Prostate gland (tissue), 2 donors: ENCODE data around the gene TUBB6. TPM values are rescaled to one million over a fixed set of nuclear protein-coding genes. Genes with fewer than 3 reads are reported as not detected.

Experiments
- DNase-seq: peaks from one replicate; pipeline ENCODE4 v3.0.0-alpha.2; 2019; ENCODE audit warnings: low spot score
- H3K27ac ChIP-seq, 2 donors: fragments of 200-600 bp; sonication (generic); 2 replicates each; pipeline ENCODE4 v1.5.1; 2017 to 2019
- H3K27me3 ChIP-seq: fragments of 200-600 bp; sonication (generic); replicated peaks from 2 replicates; pipeline ENCODE4 v1.5.1; 2019; ENCODE audit not compliant: insufficient read depth
- H3K36me3 ChIP-seq, 2 donors: fragments of 200-600 bp; sonication (generic); 1 replicate in 1 of 2; 2 replicates in 1 of 2; pipeline versions ENCODE4 v1.5.1 to v1.8.1; 2017 to 2019
- H3K4me1 ChIP-seq: fragments of 200-600 bp; sonication (generic); replicated peaks from 2 replicates; pipeline ENCODE4 v1.5.1; 2019
- H3K4me3 ChIP-seq, 2 donors: fragments of 200-600 bp; sonication (generic); 2 replicates each; pipeline ENCODE4 v1.5.1; 2017 to 2019
- H3K9me3 ChIP-seq: fragments of 200-600 bp; sonication (generic); 2 replicates; pipeline ENCODE4 v1.5.1; 2017
- POLR2A ChIP-seq: fragments of 450-650 bp; IDR thresholded peaks from one replicate; pipeline ENCODE4 v1.6.1; 2016; ENCODE audit warnings: antibody characterized with exemption, mild to moderate bottlenecking
- POLR2AphosphoS5 ChIP-seq: sonication (generic); formaldehyde crosslinking; IDR thresholded peaks from one replicate; pipeline ENCODE4 v1.6.1; 2017; ENCODE audit warnings: antibody characterized with exemption
- WGBS: methylation state at CpG from one replicate; pipeline ENCODE4 v1.1.5; 2018; 5-methylcytosine and 5-hydroxymethylcytosine counted together
- intact Hi-C: fragments of 100-400 bp; cut with DNase I; formaldehyde crosslinking; loops from one replicate; pipeline ENCODE4 v1.14.2; 2022
- total RNA-seq, 2 donors: library from RNA; depleted of rRNA; stranded (reverse); fragments of >200 nt; gene quantifications; one replicate each; pipeline ENCODE4 v1.1.0, GENCODE V29; 2016
- TF ChIP-seq, protein P1 (sequence below), 4 experiments: fragments of 200-600 bp in 2 of 4; fragments of 450-650 bp in 2 of 4; sonication (generic) in 2 of 4; IDR thresholded peaks; 1 replicate in 3 of 4; 2 replicates in 1 of 4; pipeline ENCODE4 v1.5.1; 2016 to 2019; ENCODE audit warnings: antibody characterized with exemption in 4 of 4, mild to moderate bottlenecking in 2 of 4, moderate library complexity in 2 of 4

The TUBB6 gene
- total RNA-seq, 2 donors from 2014 or later: 51.9 to 133 TPM

DNA sequence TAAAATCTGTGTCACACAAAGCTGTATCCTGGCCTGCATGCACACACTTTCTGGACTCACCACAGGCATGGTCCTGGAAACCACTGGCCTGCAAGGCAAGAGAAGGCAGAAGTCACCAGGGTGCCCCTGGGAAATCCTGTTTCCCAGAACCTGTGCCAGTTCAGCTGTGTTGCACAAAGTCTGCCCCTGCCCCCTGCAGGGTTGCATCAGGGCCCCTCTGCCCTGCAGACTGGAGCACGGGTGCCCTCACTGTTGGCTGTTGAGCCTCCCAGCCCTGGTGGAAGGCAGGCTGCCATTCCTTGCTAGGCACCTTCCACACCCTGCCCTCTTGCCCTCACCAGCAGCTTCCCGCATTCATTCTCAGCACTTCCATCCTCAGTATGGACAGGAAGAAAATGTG lies 18.0 kb upstream of the TUBB6 start:
- Histone ChIP-seq H3K4me1 (no peaks in the 10 kb centered on the region), H3K9me3 (no peaks in the 10 kb centered on the region), H3K36me3 (no peaks in the 10 kb centered on the region), H3K4me3 (no peak overlapping the region), H3K27ac (no peak overlapping the region), H3K27me3 (no peaks in the 10 kb centered on the region)
- no peak for TF ChIP-seq POLR2AphosphoS5
- TF ChIP-seq, protein P1, sequence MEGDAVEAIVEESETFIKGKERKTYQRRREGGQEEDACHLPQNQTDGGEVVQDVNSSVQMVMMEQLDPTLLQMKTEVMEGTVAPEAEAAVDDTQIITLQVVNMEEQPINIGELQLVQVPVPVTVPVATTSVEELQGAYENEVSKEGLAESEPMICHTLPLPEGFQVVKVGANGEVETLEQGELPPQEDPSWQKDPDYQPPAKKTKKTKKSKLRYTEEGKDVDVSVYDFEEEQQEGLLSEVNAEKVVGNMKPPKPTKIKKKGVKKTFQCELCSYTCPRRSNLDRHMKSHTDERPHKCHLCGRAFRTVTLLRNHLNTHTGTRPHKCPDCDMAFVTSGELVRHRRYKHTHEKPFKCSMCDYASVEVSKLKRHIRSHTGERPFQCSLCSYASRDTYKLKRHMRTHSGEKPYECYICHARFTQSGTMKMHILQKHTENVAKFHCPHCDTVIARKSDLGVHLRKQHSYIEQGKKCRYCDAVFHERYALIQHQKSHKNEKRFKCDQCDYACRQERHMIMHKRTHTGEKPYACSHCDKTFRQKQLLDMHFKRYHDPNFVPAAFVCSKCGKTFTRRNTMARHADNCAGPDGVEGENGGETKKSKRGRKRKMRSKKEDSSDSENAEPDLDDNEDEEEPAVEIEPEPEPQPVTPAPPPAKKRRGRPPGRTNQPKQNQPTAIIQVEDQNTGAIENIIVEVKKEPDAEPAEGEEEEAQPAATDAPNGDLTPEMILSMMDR (IDR thresholded peaks at IDR 0.05): no peak
- TF ChIP-seq POLR2A: no peak
- intact Hi-C loops: no loop called here
- WGBS: 79% methylated on average over 2 of the region's 2 CpGs
- no peak for DNase-seq

DNA sequence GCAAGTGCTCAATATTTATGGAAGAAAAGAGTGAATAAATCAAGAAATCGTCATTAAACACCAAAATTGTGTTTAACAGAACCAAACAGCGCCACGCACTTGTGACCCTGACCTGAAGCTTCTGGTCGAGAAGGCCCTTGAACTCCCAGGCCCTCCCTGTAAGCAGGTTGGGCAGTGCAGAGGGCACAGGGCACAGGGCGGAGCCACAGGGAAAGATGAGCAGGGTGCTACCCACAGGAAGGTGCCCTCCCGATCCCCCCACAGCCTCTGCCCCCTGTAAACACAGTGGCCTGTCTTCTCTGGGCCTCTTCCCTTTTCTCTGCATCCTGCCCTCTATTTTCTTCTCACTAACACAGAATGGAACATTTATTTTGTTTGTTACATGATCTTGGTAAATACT lies 16.9 kb upstream of the TUBB6 start:
- Histone ChIP-seq H3K4me3 (no peak overlapping the region), H3K4me1 (no peaks in the 10 kb centered on the region), H3K9me3 (no peaks in the 10 kb centered on the region), H3K27me3 (no peaks in the 10 kb centered on the region), H3K27ac (no peak overlapping the region), H3K36me3 (no peaks in the 10 kb centered on the region)
- WGBS: 86% methylated on average over 6 of the region's 6 CpGs
- no peak for DNase-seq
- no peak for TF ChIP-seq POLR2AphosphoS5
- no peak for TF ChIP-seq POLR2A
- TF ChIP-seq, protein P1 (IDR thresholded peaks at IDR 0.05): no peak
- intact Hi-C loops: no loop called here

DNA sequence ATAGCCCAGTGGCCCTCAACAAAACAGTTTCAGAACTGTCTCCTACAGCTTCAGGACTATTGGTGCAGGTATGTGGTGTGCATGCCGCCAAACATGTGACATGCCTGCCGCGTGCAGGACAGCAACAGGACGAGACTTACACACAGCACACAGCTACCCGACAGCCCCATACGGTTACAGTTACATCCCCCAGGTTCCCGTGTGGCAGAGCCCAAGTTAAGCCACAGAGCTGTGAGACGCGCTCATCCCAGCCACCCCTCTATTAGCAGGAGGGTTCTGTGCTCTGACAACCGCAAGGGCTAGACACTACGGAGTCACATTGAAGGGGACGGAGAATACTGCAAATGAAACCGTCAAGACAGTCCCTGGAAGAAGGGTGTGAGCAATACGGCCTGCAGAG lies 16.4 kb upstream of the TUBB6 start:
- intact Hi-C loops: no loop called here
- Histone ChIP-seq H3K4me3 (no peak overlapping the region), H3K9me3 (no peaks in the 10 kb centered on the region), H3K27ac (no peak overlapping the region), H3K36me3 (no peaks in the 10 kb centered on the region), H3K4me1 (no peaks in the 10 kb centered on the region), H3K27me3 (no peaks in the 10 kb centered on the region)
- TF ChIP-seq POLR2A (no peak), POLR2AphosphoS5 (no peak)
- TF ChIP-seq, protein P1 (IDR thresholded peaks at IDR 0.05): no peak
- DNase-seq: no peak
- 86% methylated on average over 14 of the region's 14 CpGs for WGBS

DNA sequence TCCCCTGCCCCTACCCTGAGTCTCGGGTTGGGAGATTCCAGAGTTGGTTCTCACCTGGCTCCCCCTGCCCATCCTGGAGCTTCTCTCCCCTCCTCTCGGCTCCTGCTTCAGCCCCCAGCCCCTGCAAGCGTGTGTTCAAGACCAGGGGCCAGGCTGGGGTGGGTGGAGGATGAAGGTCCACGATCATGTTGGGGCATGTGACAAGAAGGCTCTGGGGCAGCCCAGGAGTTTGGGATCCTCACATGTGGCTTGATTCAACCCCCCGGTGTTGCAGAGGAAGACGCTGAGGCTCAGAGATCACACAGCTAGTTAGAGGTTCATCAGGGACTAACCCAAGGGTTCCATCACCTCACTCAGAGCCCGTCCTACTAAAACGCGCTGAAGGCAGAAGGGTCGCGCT lies 14.2 kb upstream of the TUBB6 start:
- H3K4me3 ChIP-seq: no peak overlapping the region
- DNase-seq: no peak
- 76% methylated on average over 11 of the region's 11 CpGs for WGBS
- intact Hi-C loops: no loop called here
- H3K27ac ChIP-seq: no peak overlapping the region
- H3K27me3 ChIP-seq: no peaks in the 10 kb centered on the region
- no peak for TF ChIP-seq POLR2A
- TF ChIP-seq POLR2AphosphoS5: no peak
- TF ChIP-seq, protein P1 (IDR thresholded peaks at IDR 0.05): no peak
- H3K4me1 ChIP-seq: no peaks in the 10 kb centered on the region
- no peaks in the 10 kb centered on the region for H3K9me3 ChIP-seq
- no peaks in the 10 kb centered on the region for H3K36me3 ChIP-seq

DNA sequence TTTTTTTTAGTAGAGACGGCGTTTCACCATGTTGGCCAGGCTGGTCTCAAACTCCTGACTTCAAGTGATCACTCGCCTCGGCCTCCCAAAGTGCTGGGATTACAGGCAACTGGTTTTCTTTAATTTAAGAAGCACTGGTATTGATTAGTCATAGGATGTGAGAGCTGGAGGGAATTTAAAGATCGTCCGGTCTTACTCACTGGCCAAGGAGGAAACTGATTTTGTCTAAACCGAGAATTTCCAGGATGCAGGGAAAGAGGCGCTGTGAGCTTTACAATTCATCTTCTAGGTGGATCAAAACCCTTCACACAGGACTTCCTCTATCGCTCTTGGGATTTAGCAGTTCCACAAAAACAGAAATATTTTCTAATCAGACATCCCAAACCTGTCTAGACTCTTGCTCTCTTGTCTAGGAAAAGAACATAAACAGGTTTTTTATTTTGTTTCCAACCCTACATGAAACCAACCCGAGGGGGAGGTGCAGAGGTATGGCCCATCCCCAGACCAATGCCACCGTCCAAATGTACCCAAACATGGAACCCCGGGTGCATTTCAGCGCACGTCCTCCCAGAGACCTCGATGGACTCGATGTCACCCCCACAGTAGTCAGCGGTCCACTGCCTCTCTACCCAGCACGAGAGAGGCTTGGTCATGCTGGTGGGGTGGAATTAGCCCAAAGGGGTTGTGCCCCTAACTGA lies 12.5 kb upstream of the TUBB6 start:
- 92% methylated on average over 18 of the region's 18 CpGs for WGBS
- no peaks in the 10 kb centered on the region for H3K36me3 ChIP-seq
- no peaks in the 10 kb centered on the region for H3K4me1 ChIP-seq
- H3K9me3 ChIP-seq: no peaks in the 10 kb centered on the region
- H3K27me3 ChIP-seq: no peaks in the 10 kb centered on the region
- H3K4me3 ChIP-seq: no peak overlapping the region
- DNase-seq: no peak
- H3K27ac ChIP-seq: no peak overlapping the region
- no peak for TF ChIP-seq POLR2AphosphoS5
- TF ChIP-seq, protein P1 (IDR thresholded peaks at IDR 0.05): no peak
- TF ChIP-seq POLR2A: no peak
- intact Hi-C loops: no loop called here
